ENCODE measurements around the gene CHKA. TPM values are rescaled to one million over a fixed set of nuclear protein-coding genes. Genes with fewer than 3 reads are reported as not detected.

Gene CHKA
- total and polyA plus RNA-seq, 9 of the 15 experiments (the other 6 are each of a cell fraction or from before 2014, with no cell fraction given) = 3.6 to 37.0 (median 30.2) TPM

DNA sequence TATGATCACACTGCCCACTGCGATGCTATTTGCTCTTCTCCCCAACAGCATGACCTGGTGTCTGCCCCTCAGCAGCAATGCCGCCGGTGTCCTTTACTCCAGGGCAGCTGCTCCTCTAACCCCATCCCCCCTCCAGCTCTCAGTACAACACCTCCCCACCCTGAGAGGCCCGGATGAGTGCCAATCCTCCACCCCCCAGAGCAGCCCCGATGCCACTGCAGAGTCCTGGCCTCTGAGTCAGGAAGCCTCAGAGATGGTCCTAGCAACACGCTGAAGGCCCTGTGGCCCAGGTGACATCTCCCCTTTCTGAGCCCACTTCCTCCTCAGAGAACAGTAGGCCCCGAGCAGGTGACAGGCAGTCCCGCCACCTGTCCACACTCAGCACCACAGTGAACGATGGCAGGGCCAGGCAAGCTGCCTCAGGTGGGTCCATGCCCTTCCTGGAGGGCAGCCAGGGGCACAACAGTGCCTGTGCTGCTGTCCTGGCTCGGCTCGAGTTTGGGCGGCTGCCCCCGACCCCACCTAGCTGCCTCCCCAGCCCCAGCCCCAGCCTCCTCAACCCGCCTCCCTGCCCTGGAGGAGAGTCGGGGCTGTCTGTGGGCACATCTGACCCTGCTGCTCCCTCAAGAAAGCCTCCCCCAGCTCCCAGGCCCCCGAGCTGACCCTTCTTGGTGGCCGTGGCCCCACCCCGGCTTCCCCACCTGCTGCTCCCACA is 94.6 kb downstream of the CHKA start:
- FAIRE-seq (no peak), DNase-seq (ENCODE audit: extremely low read depth in 1 of 4, low spot score in 3 of 4) (no peak), ATAC-seq (no peak)
- intact Hi-C loops (cut with micrococcal nuclease) (no loop called here), in situ Hi-C loops (cut with MboI) (no loop called here)
- ChIA-PET CTCF (ENCODE audit: low intra/inter-chr PET ratio) (no interaction called here), POLR2A (no interaction called here)
- no TSS peak for BruUV-seq (replicated peaks)
- H4K20me1 ChIP-seq (replicated peaks; ENCODE audit: control insufficient read depth, insufficient read depth, low read length) = peaks cover 4% of the 10 kb centered on the region; the same call in 1 of the 2 replicates
- no peaks in the 10 kb centered on the region for H3K9me1 ChIP-seq (ENCODE audit: control insufficient read depth, insufficient read depth, low read length)
- no peak overlapping the region for H3K4me2 ChIP-seq (ENCODE audit: insufficient read depth, low read length)
- peaks cover 10 to 43% of the 10 kb centered on the region in 2 experiments; a peak in 4 of 5 replicates for H3K4me1 ChIP-seq (replicated peaks in 1 of 2; ENCODE audit: control insufficient read depth in 2 of 2, insufficient read depth in 2 of 2, low read length in 2 of 2)
- H2AFZ ChIP-seq (ENCODE audit: low read depth, low read length) = no peak overlapping the region
- no peak overlapping the region for H3K4me3 ChIP-seq
- no peaks in the 10 kb centered on the region for H3K27me3 ChIP-seq (ENCODE audit: control insufficient read depth in 2 of 2, insufficient read depth in 2 of 2, low read length in 2 of 2)
- no peaks in the 10 kb centered on the region for H3K36me3 ChIP-seq (ENCODE audit: control insufficient read depth, insufficient read depth, low read length)
- H3K9me3 ChIP-seq (replicated peaks; ENCODE audit: control insufficient read depth, insufficient read depth, low read depth, low read length) = no peaks in the 10 kb centered on the region
- peaks cover 10% of the 10 kb centered on the region for H3K79me2 ChIP-seq (ENCODE audit: control insufficient read depth, insufficient read depth, low read length)
- WGBS (ENCODE audit: insufficient coverage, low coverage, missing lambda C conversion rate) = 70% methylated on average over 11 of the region's 18 CpGs
- peak overlapping the region in 1 of 2 experiments; percentile 73; a peak in 2 of 4 replicates for H3K9ac ChIP-seq (ENCODE audit: insufficient read depth in 1 of 2, low read depth in 2 of 2, low read length in 2 of 2)
- no peak overlapping the region for H3K27ac ChIP-seq (ENCODE audit: extremely low read depth, low read depth, low read length)
- TF ChIP-seq SMARCB1 (IDR thresholded peaks at IDR 0.05; ENCODE audit: insufficient read length, low read depth) (no peak), SIN3B (IDR thresholded peaks at IDR 0.05; ENCODE audit: low read depth) (no peak), IRF2 (CRISPR knock-in tag; IDR thresholded peaks at IDR 0.05) (no peak), POLR2B (IDR thresholded peaks at IDR 0.05; ENCODE audit: low read depth, partially characterized antibody) (no peak), ZNF778 (CRISPR knock-in tag; IDR thresholded peaks at IDR 0.05) (no peak), ZNF24 (IDR thresholded peaks at IDR 0.05) (no peak), NR2F6 (CRISPR knock-in tag; IDR thresholded peaks at IDR 0.05) (no peak)
- TF ChIP-seq, protein P1, sequence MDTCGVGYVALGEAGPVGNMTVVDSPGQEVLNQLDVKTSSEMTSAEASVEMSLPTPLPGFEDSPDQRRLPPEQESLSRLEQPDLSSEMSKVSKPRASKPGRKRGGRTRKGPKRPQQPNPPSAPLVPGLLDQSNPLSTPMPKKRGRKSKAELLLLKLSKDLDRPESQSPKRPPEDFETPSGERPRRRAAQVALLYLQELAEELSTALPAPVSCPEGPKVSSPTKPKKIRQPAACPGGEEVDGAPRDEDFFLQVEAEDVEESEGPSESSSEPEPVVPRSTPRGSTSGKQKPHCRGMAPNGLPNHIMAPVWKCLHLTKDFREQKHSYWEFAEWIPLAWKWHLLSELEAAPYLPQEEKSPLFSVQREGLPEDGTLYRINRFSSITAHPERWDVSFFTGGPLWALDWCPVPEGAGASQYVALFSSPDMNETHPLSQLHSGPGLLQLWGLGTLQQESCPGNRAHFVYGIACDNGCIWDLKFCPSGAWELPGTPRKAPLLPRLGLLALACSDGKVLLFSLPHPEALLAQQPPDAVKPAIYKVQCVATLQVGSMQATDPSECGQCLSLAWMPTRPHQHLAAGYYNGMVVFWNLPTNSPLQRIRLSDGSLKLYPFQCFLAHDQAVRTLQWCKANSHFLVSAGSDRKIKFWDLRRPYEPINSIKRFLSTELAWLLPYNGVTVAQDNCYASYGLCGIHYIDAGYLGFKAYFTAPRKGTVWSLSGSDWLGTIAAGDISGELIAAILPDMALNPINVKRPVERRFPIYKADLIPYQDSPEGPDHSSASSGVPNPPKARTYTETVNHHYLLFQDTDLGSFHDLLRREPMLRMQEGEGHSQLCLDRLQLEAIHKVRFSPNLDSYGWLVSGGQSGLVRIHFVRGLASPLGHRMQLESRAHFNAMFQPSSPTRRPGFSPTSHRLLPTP (IDR thresholded peaks at IDR 0.05; ENCODE audit: borderline replicate concordance, extremely low read depth, insufficient read length) = no peak
- TF ChIP-seq, protein P2, sequence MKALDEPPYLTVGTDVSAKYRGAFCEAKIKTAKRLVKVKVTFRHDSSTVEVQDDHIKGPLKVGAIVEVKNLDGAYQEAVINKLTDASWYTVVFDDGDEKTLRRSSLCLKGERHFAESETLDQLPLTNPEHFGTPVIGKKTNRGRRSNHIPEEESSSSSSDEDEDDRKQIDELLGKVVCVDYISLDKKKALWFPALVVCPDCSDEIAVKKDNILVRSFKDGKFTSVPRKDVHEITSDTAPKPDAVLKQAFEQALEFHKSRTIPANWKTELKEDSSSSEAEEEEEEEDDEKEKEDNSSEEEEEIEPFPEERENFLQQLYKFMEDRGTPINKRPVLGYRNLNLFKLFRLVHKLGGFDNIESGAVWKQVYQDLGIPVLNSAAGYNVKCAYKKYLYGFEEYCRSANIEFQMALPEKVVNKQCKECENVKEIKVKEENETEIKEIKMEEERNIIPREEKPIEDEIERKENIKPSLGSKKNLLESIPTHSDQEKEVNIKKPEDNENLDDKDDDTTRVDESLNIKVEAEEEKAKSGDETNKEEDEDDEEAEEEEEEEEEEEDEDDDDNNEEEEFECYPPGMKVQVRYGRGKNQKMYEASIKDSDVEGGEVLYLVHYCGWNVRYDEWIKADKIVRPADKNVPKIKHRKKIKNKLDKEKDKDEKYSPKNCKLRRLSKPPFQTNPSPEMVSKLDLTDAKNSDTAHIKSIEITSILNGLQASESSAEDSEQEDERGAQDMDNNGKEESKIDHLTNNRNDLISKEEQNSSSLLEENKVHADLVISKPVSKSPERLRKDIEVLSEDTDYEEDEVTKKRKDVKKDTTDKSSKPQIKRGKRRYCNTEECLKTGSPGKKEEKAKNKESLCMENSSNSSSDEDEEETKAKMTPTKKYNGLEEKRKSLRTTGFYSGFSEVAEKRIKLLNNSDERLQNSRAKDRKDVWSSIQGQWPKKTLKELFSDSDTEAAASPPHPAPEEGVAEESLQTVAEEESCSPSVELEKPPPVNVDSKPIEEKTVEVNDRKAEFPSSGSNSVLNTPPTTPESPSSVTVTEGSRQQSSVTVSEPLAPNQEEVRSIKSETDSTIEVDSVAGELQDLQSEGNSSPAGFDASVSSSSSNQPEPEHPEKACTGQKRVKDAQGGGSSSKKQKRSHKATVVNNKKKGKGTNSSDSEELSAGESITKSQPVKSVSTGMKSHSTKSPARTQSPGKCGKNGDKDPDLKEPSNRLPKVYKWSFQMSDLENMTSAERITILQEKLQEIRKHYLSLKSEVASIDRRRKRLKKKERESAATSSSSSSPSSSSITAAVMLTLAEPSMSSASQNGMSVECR (CRISPR knock-in tag; IDR thresholded peaks at IDR 0.05) = no peak
